Measurements from ENCODE around the gene UBALD2. TPM values are rescaled to one million over a fixed set of nuclear protein-coding genes. Genes with fewer than 3 reads are reported as not detected.

The UBALD2 gene
- total and polyA plus RNA-seq, 9 donors, result 3.6 to 21.9 (median 13.9) TPM

GRCh38 chr17:76232342-76232741, 32.8 kb upstream of the UBALD2 start:
- Histone ChIP-seq H3K36me3 (no peaks in the 10 kb centered on the region), H3K9me3 (no peaks in the 10 kb centered on the region), H3K4me3 (no peak overlapping the region), H3K27ac (no peak overlapping the region), H3K4me1 (ENCODE audit: insufficient read depth) (no peaks in the 10 kb centered on the region), H3K27me3 (no peaks in the 10 kb centered on the region)
- TF ChIP-seq EP300 (IDR thresholded peaks at IDR 0.05) (no peak), CTCF (IDR thresholded peaks at IDR 0.05) (no peak), POLR2A (IDR thresholded peaks at IDR 0.05) (no peak)
- 55 to 61% (median 58%) methylated on average over 2 of the region's 2 CpGs for WGBS, 3 donors
- intact Hi-C loops (cut with DNase I), result no loop called here
- no peak for DNase-seq

GRCh38 chr17:76233588-76234353, 31.4 kb upstream of the UBALD2 start:
- intact Hi-C loops (cut with DNase I), result no loop called here

GRCh38 chr17:76234354-76234679, 30.8 kb upstream of the UBALD2 start:
- no peaks in the 10 kb centered on the region for H3K9me3 ChIP-seq
- DNase-seq, result no peak
- H3K4me1 ChIP-seq (ENCODE audit: insufficient read depth), result no peaks in the 10 kb centered on the region
- no peaks in the 10 kb centered on the region for H3K36me3 ChIP-seq
- H3K27ac ChIP-seq, result no peak overlapping the region
- no peaks in the 10 kb centered on the region for H3K27me3 ChIP-seq
- H3K4me3 ChIP-seq, result no peak overlapping the region
- 84 to 87% (median 85%) methylated on average over 5 of the region's 5 CpGs for WGBS, 3 donors
- TF ChIP-seq POLR2A (IDR thresholded peaks at IDR 0.05), result no peak
- intact Hi-C loops (cut with DNase I), result no loop called here

More at GRCh38 chr17:76233588-76234353, 31.4 kb upstream of the UBALD2 start:
- Histone ChIP-seq H3K4me1 (ENCODE audit: insufficient read depth) (no peaks in the 10 kb centered on the region), H3K27ac (no peak overlapping the region), H3K4me3 (no peak overlapping the region), H3K27me3 (no peaks in the 10 kb centered on the region), H3K9me3 (no peaks in the 10 kb centered on the region), H3K36me3 (no peaks in the 10 kb centered on the region)
- no peak for DNase-seq
- 93 to 96% (median 93%) methylated on average over 6 of the region's 6 CpGs for WGBS, 3 donors
- TF ChIP-seq EP300 (IDR thresholded peaks at IDR 0.05), result no peak
- TF ChIP-seq CTCF (IDR thresholded peaks at IDR 0.05), result no peak
- TF ChIP-seq POLR2A (IDR thresholded peaks at IDR 0.05), result no peak

- intact Hi-C loops (cut with DNase I), result no loop called here
- no peak for TF ChIP-seq POLR2A (IDR thresholded peaks at IDR 0.05)
- TF ChIP-seq EP300 (IDR thresholded peaks at IDR 0.05), result no peak
- no peak for TF ChIP-seq CTCF (IDR thresholded peaks at IDR 0.05)
- WGBS, 3 donors, result 91 to 97% (median 94%) methylated on average over 2 of the region's 2 CpGs
- Histone ChIP-seq H3K9me3 (no peaks in the 10 kb centered on the region), H3K36me3 (no peaks in the 10 kb centered on the region), H3K27ac (no peak overlapping the region), H3K4me3 (no peak overlapping the region), H3K4me1 (ENCODE audit: insufficient read depth) (no peaks in the 10 kb centered on the region), H3K27me3 (no peaks in the 10 kb centered on the region)
- DNase-seq, result no peak
Measured at GRCh38 chr17:76235883-76236282, 29.3 kb upstream of the UBALD2 start.

- no peaks in the 10 kb centered on the region for H3K4me1 ChIP-seq (ENCODE audit: insufficient read depth)
- DNase-seq, result no peak
- H3K4me3 ChIP-seq, result no peak overlapping the region
- intact Hi-C loops (cut with DNase I), result no loop called here
- H3K27ac ChIP-seq, result no peak overlapping the region
- no peaks in the 10 kb centered on the region for H3K9me3 ChIP-seq
- H3K36me3 ChIP-seq, result no peaks in the 10 kb centered on the region
- TF ChIP-seq EP300 (IDR thresholded peaks at IDR 0.05) (no peak), POLR2A (IDR thresholded peaks at IDR 0.05) (no peak), CTCF (IDR thresholded peaks at IDR 0.05) (no peak)
- H3K27me3 ChIP-seq, result no peaks in the 10 kb centered on the region
Measured at GRCh38 chr17:76236603-76237002, 28.5 kb upstream of the UBALD2 start.
